ENCODE data around the gene LYSMD1.

Gene LYSMD1

DNA sequence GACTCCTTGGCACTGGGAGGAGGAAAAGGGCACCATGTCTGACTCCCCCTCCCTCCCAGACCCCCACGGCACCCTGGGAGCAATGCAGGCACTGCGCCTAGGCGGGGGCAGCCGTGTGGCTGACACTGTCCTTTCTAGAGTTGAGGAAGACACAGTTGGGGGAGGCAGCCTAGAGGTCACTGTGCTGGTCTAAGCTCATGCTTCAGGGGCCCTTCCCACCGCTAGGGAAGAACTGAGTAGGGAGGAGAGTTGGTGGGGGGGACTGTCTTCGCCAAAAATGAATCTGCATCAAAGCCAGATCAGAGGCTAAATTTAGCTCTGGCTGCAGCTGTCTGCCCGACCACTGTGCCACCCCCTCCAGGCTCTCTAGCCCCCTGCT lies 22.7 kb downstream of the LYSMD1 start:
- no peaks in the 10 kb centered on the region for H3K9me3 ChIP-seq (ENCODE audit: control insufficient read depth in 1 of 2, low read length in 2 of 2)
- H3K27ac ChIP-seq (ENCODE audit: low read depth, low read length): no peak overlapping the region

DNA sequence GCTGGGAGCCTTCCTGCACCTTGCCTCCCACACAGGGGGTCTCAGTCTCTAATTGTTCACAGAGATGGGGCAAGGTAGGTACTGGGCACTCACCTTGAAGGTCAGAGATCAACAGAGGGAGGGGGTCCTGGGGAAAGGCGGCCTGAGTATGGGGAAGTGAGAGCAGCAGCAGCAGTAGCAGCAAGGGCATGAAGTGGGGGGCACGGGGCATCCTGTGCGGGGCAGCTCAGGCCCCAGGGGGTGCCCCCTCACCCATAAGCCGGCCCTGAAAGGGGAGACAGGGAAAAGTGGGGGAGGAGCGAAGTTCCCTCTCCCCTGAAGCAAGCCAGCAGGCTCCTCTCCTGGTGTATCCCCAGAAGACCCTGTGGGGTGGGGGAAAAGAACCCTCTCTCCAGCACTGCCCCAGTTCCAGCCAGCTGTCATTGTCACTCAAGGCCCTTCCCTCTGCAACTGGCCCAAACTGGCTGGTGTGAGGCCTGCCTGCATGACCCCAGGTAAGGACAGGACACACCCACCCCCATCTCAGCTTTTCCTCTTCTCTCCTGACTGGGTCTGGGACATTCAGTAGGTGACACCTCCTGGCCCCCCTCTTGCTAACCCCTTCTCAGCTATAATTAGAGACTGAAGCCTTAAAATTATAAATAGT lies 23.2 kb downstream of the LYSMD1 start:
- Histone ChIP-seq H3K4me1 (ENCODE audit: control insufficient read depth in 1 of 2, insufficient read depth in 2 of 2, low read length in 2 of 2) (peaks cover 7 to 18% of the 10 kb centered on the region in 2 donors), H3K27me3 (ENCODE audit: control insufficient read depth in 1 of 2, insufficient read depth in 2 of 2, low read length in 2 of 2) (peaks cover 0 to 6% of the 10 kb centered on the region in 2 donors), H3K27ac (ENCODE audit: low read depth, low read length) (no peak overlapping the region), H3K36me3 (ENCODE audit: control insufficient read depth in 1 of 2, insufficient read depth in 2 of 2, low read length in 2 of 2) (peaks cover 0 to 5% of the 10 kb centered on the region in 2 donors), H3K9ac (ENCODE audit: low read depth in 1 of 2, low read length in 2 of 2) (no peak overlapping the region), H3K4me3 (ENCODE audit: low read depth in 1 of 2, low read length in 2 of 2) (no peak overlapping the region), H3K9me3 (ENCODE audit: control insufficient read depth in 1 of 2, low read length in 2 of 2) (no peaks in the 10 kb centered on the region)

More for the DNA sequence above, 22.7 kb downstream of the LYSMD1 start:
- Histone ChIP-seq H3K4me1 (ENCODE audit: control insufficient read depth in 1 of 2, insufficient read depth in 2 of 2, low read length in 2 of 2) (peaks cover 7 to 18% of the 10 kb centered on the region in 2 donors), H3K4me3 (ENCODE audit: low read depth in 1 of 2, low read length in 2 of 2) (no peak overlapping the region), H3K27me3 (ENCODE audit: control insufficient read depth in 1 of 2, insufficient read depth in 2 of 2, low read length in 2 of 2) (peaks cover 0 to 6% of the 10 kb centered on the region in 2 donors), H3K36me3 (ENCODE audit: control insufficient read depth in 1 of 2, insufficient read depth in 2 of 2, low read length in 2 of 2) (peaks cover 0 to 2% of the 10 kb centered on the region in 2 donors), H3K9ac (ENCODE audit: low read depth in 1 of 2, low read length in 2 of 2) (no peak overlapping the region)

DNA sequence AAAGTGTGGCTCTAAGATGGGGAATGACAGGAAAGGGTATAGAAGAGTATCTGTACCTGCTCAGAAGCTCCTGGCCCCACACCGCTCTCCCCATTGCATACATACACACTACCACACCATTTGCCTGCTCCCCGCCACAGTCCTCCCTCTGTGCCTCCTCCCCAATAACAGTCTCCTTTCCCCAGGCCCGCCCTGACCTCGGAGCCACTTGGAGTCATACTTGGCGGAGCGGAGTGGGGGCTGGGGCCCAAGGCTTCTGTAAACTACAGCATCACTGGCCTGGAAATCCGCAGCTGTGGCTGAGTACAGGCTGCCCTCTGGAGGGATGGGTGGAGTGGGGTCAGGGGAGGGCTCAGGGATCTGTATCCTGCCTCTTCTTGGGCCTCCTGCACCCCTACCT lies 27.9 kb downstream of the LYSMD1 start:
- Histone ChIP-seq H3K27ac (ENCODE audit: low read depth, low read length) (no peak overlapping the region), H3K9ac (ENCODE audit: low read depth in 1 of 2, low read length in 2 of 2) (no peak overlapping the region), H3K27me3 (ENCODE audit: control insufficient read depth in 1 of 2, insufficient read depth in 2 of 2, low read length in 2 of 2) (no peaks in the 10 kb centered on the region), H3K4me3 (ENCODE audit: low read depth in 1 of 2, low read length in 2 of 2) (no peak overlapping the region), H3K4me1 (ENCODE audit: control insufficient read depth in 1 of 2, insufficient read depth in 2 of 2, low read length in 2 of 2) (no peaks in the 10 kb centered on the region), H3K9me3 (ENCODE audit: control insufficient read depth in 1 of 2, low read length in 2 of 2) (no peaks in the 10 kb centered on the region), H3K36me3 (ENCODE audit: control insufficient read depth in 1 of 2, insufficient read depth in 2 of 2, low read length in 2 of 2) (peaks cover 0 to 11% of the 10 kb centered on the region in 2 donors)

DNA sequence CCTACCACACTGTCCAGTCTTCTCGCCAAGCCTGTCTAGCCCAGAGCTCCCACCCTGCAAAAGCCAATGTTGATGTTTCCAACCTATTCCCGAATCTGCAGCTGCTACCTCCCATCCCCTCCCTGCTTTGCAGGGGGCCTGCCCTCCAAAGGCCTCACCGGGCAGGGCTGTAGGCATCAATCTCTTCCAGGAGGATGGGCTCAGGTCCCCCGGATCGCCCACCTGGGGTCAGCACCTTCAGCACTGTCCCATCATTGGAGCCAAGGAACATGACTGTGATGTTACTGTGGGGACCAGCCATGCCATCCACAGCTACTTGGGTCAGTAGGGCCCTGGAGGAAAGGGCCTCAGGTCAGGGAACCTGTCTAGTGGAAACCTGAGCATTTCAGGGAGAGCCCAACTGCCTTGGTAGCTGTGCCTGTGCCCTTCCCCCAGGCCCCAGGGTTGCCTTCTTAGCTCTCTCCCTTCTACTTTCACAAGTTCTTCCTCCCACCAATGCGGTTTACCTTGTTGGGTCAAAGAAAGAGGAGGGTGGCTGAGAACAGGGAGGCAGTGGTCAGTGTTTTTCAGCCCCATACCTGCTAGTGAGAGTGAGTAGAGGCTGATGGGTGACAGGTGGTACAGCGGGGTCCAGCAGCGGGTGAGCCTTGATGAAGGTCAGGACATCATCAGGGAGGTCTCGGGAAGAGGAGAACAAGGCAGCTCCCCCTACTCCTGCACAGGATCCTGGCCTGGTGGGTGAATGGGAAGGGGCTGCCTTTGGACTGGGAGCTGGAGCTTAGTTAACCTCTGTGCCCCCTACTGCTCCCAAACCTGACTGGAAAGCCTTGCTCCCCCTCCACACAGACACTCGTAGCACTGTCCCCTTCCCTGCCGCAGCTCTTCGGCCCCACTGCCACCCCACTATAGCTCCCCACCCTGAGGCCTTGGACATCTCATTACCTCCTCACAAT lies 30.0 kb downstream of the LYSMD1 start:
- Histone ChIP-seq H3K27me3 (ENCODE audit: control insufficient read depth in 1 of 2, insufficient read depth in 2 of 2, low read length in 2 of 2) (no peaks in the 10 kb centered on the region), H3K9ac (ENCODE audit: low read depth in 1 of 2, low read length in 2 of 2) (no peak overlapping the region), H3K36me3 (ENCODE audit: control insufficient read depth in 1 of 2, insufficient read depth in 2 of 2, low read length in 2 of 2) (peaks cover 0 to 11% of the 10 kb centered on the region in 2 donors), H3K4me3 (ENCODE audit: low read depth in 1 of 2, low read length in 2 of 2) (no peak overlapping the region), H3K27ac (ENCODE audit: low read depth, low read length) (no peak overlapping the region), H3K4me1 (ENCODE audit: control insufficient read depth in 1 of 2, insufficient read depth in 2 of 2, low read length in 2 of 2) (peaks cover 5 to 14% of the 10 kb centered on the region in 2 donors), H3K9me3 (ENCODE audit: control insufficient read depth in 1 of 2, low read length in 2 of 2) (no peaks in the 10 kb centered on the region)

DNA sequence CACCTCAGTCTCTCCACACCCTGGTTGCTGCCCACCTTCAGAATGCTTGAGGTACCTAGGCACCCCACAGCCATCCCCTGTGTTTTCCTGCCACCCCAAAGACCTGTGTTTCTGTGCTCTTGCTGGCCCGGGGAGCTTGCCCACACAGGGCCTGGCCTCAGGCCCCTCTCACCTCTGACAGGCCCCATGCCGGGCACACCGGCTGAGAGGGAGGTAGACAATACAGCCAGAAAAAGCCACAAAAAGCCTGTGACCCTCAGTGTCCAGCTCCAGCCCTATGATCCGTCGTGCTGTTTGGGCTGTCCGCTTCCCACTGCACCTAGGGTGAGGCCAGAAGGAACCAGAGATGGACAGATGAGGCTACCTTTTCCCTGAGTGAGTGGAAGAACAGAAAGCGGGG lies 30.7 kb downstream of the LYSMD1 start:
- Histone ChIP-seq H3K27ac (ENCODE audit: low read depth, low read length) (no peak overlapping the region), H3K9ac (ENCODE audit: low read depth in 1 of 2, low read length in 2 of 2) (no peak overlapping the region), H3K27me3 (ENCODE audit: control insufficient read depth in 1 of 2, insufficient read depth in 2 of 2, low read length in 2 of 2) (no peaks in the 10 kb centered on the region), H3K9me3 (ENCODE audit: control insufficient read depth in 1 of 2, low read length in 2 of 2) (no peaks in the 10 kb centered on the region), H3K36me3 (ENCODE audit: control insufficient read depth in 1 of 2, insufficient read depth in 2 of 2, low read length in 2 of 2) (peaks cover 0 to 11% of the 10 kb centered on the region in 2 donors), H3K4me1 (ENCODE audit: control insufficient read depth in 1 of 2, insufficient read depth in 2 of 2, low read length in 2 of 2) (peaks cover 7 to 14% of the 10 kb centered on the region in 2 donors), H3K4me3 (ENCODE audit: low read depth in 1 of 2, low read length in 2 of 2) (no peak overlapping the region)

DNA sequence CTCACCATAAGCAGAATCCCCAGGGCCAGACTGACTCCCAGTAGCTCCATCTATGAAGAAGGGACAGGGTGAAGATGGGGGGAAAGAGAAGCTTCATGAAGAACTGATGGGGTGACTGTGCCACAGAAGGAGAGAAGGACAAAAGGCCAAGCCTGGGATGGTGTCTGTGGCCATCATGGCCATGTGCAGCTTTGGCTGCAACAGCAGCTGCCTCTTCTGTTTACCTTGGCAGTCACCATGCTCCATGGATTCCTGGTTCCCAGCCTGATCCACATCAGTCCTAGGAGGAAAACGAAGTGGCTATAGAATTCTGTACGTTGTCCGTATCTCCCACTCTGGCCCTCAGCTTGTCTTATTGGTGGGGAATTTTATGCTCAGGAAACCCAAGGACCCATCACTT lies 31.3 kb downstream of the LYSMD1 start:
- Histone ChIP-seq H3K9ac (ENCODE audit: low read depth in 1 of 2, low read length in 2 of 2) (no peak overlapping the region), H3K4me3 (ENCODE audit: low read depth in 1 of 2, low read length in 2 of 2) (no peak overlapping the region), H3K27ac (ENCODE audit: low read depth, low read length) (no peak overlapping the region), H3K27me3 (ENCODE audit: control insufficient read depth in 1 of 2, insufficient read depth in 2 of 2, low read length in 2 of 2) (no peaks in the 10 kb centered on the region), H3K4me1 (ENCODE audit: control insufficient read depth in 1 of 2, insufficient read depth in 2 of 2, low read length in 2 of 2) (peaks cover 7 to 14% of the 10 kb centered on the region in 2 donors), H3K9me3 (ENCODE audit: control insufficient read depth in 1 of 2, low read length in 2 of 2) (no peaks in the 10 kb centered on the region), H3K36me3 (ENCODE audit: control insufficient read depth in 1 of 2, insufficient read depth in 2 of 2, low read length in 2 of 2) (peaks cover 0 to 11% of the 10 kb centered on the region in 2 donors)

DNA sequence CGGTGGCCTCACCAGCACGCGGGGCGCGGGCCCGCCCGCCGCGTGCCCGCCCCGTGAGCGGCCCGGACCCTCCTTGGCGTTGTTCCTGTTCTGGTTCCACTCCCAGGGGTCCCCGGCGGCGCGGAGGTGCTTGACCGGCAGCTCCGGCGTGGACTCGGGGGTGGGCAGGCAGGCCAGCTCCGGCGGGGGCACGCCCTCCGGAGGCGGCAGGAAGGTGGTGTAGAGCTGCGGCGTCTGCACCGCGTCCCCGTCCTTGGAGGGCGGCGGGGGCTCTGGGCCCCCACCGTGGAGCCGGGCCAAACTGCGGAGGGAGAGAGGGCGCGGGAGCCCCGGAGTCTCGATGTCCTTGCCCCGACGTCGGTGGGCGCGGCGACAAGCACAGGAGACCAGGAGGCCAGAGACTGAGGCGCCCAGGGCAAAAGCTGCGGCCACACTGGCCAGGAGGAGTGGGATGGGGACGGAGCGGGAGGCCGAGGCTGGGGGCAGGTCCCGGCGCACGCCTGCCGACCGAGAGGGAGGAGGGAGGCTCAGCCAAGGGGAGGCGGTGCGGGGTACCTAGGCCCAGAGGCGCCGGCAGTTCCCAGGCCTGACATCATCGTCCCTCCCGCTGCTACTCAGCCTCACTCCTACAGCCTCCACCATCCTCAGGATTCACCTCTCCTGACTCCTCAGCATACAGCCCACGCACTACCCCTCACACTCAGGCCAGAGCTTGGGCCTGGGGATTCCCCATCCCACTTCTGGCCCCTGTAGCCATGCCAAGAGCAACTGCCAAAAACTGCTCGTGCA lies 32.5 kb downstream of the LYSMD1 start:
- no peak overlapping the region for H3K27ac ChIP-seq (ENCODE audit: low read depth, low read length)
- no peaks in the 10 kb centered on the region for H3K9me3 ChIP-seq (ENCODE audit: control insufficient read depth in 1 of 2, low read length in 2 of 2)
- no peak overlapping the region for H3K9ac ChIP-seq (ENCODE audit: low read depth in 1 of 2, low read length in 2 of 2)
- H3K4me3 ChIP-seq (ENCODE audit: low read depth in 1 of 2, low read length in 2 of 2): no peak overlapping the region
- peaks cover 0 to 11% of the 10 kb centered on the region in 2 donors for H3K36me3 ChIP-seq (ENCODE audit: control insufficient read depth in 1 of 2, insufficient read depth in 2 of 2, low read length in 2 of 2)
- no peaks in the 10 kb centered on the region for H3K27me3 ChIP-seq (ENCODE audit: control insufficient read depth in 1 of 2, insufficient read depth in 2 of 2, low read length in 2 of 2)
- H3K4me1 ChIP-seq (ENCODE audit: control insufficient read depth in 1 of 2, insufficient read depth in 2 of 2, low read length in 2 of 2): peaks cover 7 to 14% of the 10 kb centered on the region in 2 donors

DNA sequence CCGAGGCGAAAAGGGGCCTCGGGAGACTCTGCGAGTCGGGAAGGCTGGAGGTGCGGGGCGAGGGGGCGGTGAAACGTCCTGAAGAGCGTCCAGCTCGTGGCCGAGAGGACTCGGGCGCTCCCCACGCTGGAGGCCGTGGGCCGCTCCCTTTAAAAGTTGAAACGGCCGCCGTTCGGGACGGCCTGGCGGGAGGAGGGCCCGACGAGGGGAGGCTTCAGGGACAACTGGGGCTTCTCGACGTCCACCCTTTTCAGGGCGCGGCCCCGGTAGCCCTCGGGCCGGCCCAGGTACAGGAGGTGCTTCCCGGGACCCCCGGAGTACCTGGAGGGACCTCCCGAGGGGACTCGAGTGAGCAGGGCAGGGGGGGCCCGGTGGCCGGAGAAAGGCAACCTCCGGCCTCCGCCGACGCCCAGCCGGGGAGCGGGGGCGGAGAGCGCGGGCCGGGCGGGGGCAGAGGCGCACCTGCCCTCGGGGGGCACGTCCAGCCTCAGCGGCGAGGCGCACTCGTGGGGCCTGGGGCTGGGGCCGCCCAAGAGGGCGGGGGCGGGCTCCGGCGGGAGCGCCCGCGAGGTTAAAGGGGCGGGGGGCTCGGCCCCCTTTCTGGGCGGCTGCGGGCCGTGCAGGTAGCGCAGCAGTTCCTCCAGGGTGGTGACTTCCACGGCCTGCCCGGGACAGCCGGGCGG lies 33.2 kb downstream of the LYSMD1 start:
- Histone ChIP-seq H3K36me3 (ENCODE audit: control insufficient read depth in 1 of 2, insufficient read depth in 2 of 2, low read length in 2 of 2) (peaks cover 0 to 6% of the 10 kb centered on the region in 2 donors), H3K9ac (ENCODE audit: low read depth in 1 of 2, low read length in 2 of 2) (no peak overlapping the region)

DNA sequence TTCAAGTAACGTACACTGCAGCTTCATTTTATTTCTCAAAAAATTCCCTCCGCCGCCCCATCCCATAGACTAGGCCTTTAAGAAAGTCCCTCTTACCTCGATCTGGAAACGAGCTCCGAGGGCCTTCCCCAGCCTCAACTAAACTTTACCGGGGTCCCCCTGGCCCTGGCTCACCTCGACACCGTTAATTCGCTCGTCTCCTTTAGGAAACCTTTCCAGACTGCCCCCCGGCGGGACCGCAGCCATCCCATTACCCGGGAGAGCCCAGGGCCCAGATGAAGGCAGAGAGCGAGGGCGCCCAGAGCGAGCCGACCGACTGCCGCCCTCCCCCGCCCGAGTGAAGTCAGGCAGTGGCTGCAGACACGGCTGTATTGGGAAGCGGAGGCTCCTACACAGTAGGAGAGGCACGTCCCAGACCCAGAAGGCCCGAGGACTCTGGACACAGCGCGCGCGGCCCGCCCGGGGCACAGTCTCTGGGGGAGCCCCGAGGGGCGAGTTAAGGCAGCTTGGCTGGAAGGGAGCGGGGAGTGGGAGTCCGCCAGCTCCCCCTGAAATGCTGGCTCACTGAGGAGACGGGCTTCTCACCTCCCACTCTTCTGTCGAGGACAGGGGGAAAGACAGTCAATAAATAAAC lies 33.9 kb downstream of the LYSMD1 start:
- H3K27me3 ChIP-seq (ENCODE audit: control insufficient read depth in 1 of 2, insufficient read depth in 2 of 2, low read length in 2 of 2): no peaks in the 10 kb centered on the region
- H3K9ac ChIP-seq (ENCODE audit: low read depth in 1 of 2, low read length in 2 of 2): peak overlapping the region; percentile 36 to 38
- H3K36me3 ChIP-seq (ENCODE audit: control insufficient read depth in 1 of 2, insufficient read depth in 2 of 2, low read length in 2 of 2): peaks cover 0 to 4% of the 10 kb centered on the region in 2 donors
- no peaks in the 10 kb centered on the region for H3K9me3 ChIP-seq (ENCODE audit: control insufficient read depth in 1 of 2, low read length in 2 of 2)
- peaks cover 7 to 14% of the 10 kb centered on the region in 2 donors for H3K4me1 ChIP-seq (ENCODE audit: control insufficient read depth in 1 of 2, insufficient read depth in 2 of 2, low read length in 2 of 2)
- no peak overlapping the region for H3K27ac ChIP-seq (ENCODE audit: low read depth, low read length)
- peak overlapping the region; percentile 68 to 69 for H3K4me3 ChIP-seq (ENCODE audit: low read depth in 1 of 2, low read length in 2 of 2)

More for the DNA sequence above, 33.2 kb downstream of the LYSMD1 start:
- Histone ChIP-seq H3K27ac (ENCODE audit: low read depth, low read length) (no peak overlapping the region), H3K4me1 (ENCODE audit: control insufficient read depth in 1 of 2, insufficient read depth in 2 of 2, low read length in 2 of 2) (peaks cover 7 to 14% of the 10 kb centered on the region in 2 donors), H3K9me3 (ENCODE audit: control insufficient read depth in 1 of 2, low read length in 2 of 2) (no peaks in the 10 kb centered on the region), H3K27me3 (ENCODE audit: control insufficient read depth in 1 of 2, insufficient read depth in 2 of 2, low read length in 2 of 2) (no peaks in the 10 kb centered on the region), H3K4me3 (ENCODE audit: low read depth in 1 of 2, low read length in 2 of 2) (peak overlapping the region in 1 of 2 donors; percentile 68)
